Kidney epithelial cell (primary cell): ENCODE data around the gene P3H3. TPM values are rescaled to one million over a fixed set of nuclear protein-coding genes. Genes with fewer than 3 reads are reported as not detected.

ENCODE experiments used
- DNase-seq: peaks from one replicate; pipeline ENCODE4 v3.0.0-alpha.2; 2010; ENCODE audit warnings: low read depth
- H3K27me3 ChIP-seq: 2 replicates; pipeline ENCODE4 v1.6.0; 2011; ENCODE audit warnings: low read length; ENCODE audit not compliant: control insufficient read depth, insufficient read depth
- H3K36me3 ChIP-seq: 2 replicates; pipeline ENCODE4 v1.5.1; 2011; ENCODE audit warnings: low read length; ENCODE audit not compliant: control insufficient read depth, insufficient read depth
- H3K4me3 ChIP-seq: 2 replicates; pipeline ENCODE4 v1.5.1; 2011; ENCODE audit warnings: low read depth, mild to moderate bottlenecking, control low read depth, low read length
- CTCF ChIP-seq: IDR thresholded peaks from 2 replicates; pipeline ENCODE4 v1.5.1; 2011; ENCODE audit warnings: mild to moderate bottlenecking, moderate library complexity, low read length, control low read depth, inconsistent platforms; ENCODE audit not compliant: insufficient read depth, poor library complexity, severe bottlenecking
- total RNA-seq: library from RNA; depleted of rRNA; stranded (reverse); fragments of >200 nt; gene quantifications from 2 replicates; pipeline ENCODE4 v1.2.3, GENCODE V29; 2015

Gene P3H3
- total RNA-seq, 1 donor from 2014 or later, result 21.8 TPM

DNA sequence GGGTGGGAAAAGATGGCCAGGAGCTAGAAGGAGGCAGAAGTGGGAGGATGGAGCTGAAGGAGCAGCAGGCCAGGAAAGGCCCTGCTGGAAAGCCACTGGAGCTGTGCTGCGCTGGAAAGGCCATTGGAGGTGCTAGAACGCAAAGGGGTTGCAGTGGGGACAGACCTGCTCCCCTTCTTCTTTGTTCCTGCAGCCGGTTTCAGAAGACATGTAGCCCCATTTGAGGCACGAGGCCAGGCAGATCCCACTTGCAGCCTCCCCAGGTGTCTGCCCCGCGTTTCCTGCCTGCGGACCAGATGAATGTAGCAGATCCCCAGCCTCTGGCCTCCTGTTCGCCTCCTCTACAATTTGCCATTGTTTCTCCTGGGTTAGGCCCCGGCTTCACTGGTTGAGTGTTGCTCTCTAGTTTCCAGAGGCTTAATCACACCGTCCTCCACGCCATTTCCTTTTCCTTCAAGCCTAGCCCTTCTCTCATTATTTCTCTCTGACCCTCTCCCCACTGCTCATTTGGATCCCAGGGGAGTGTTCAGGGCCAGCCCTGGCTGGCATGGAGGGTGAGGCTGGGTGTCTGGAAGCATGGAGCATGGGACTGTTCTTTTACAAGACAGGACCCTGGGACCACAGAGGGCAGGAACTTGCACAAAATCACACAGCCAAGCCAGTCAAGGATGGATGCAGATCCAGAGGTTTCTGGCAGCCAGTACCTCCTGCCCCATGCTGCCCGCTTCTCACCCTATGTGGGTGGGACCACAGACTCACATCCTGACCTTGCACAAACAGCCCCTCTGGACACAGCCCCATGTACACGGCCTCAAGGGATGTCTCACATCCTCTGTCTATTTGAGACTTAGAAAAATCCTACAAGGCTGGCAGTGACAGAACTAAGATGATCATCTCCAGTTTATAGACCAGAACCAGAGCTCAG, 8.8 kb upstream of the P3H3 start:
- TF ChIP-seq CTCF, result no peak
- no peak for DNase-seq
- Histone ChIP-seq H3K36me3 (no peaks in the 10 kb centered on the region), H3K4me3 (no peak overlapping the region), H3K27me3 (peaks cover 26% of the 10 kb centered on the region)

- no peak for DNase-seq
- TF ChIP-seq CTCF, result no peak
- Histone ChIP-seq H3K27me3 (peaks cover 22% of the 10 kb centered on the region), H3K36me3 (no peaks in the 10 kb centered on the region), H3K4me3 (no peak overlapping the region)
These were observed 8.0 kb upstream of the P3H3 start for GRCh38 chr12:6820166-6820565.

DNA sequence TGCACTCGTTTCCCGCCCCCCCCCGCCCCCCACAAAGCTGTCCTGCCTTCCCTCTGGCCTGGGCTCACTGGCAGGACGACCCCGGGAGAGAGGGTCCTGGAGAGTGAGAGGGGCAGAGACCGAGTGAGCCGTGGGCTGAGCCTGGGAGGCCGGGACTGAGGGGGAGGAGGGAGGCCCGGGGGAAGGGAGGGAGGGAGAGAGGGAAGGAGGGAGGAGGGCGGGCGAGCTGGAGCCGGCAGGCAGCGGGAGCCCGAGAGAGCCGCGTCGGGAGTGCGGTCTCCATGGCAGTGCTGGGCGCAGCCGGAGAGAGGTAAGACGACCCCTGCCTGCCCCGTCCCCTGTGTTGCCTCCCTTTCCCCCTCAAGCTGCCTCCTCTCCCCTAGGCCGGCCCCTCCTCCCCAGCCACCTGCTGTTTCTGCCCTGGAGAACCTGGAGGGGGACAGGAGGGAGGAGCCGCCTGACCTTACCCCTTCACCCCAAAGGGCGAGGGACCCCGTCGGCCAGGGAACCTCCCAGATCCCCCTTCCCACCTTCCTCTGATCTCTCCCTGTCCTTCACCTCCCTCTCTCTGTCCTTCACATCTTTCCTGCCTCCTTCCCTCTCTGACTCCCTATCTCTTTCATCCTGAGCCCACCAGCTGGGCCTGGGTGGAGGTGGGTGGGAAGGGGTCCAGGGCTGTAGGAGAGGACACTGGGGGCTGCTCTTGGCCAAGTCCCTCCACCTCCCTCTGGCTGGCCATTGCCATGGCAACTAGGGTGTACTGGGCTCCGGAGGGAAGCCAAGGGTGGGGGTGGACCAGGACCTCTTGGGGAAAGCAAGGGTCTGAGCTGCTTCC, 6.4 kb upstream of the P3H3 start, which contains the start of gene GPR162:
Gene GPR162, plus strand, starts transcription at position 231 of the 835 bp plus-strand sequence. CDS start 2,078 bp downstream, outside the sequence.
- H3K36me3 ChIP-seq, result no peaks in the 10 kb centered on the region
- no peak for TF ChIP-seq CTCF
- no peak for DNase-seq
- H3K27me3 ChIP-seq, result peaks cover 22% of the 10 kb centered on the region
- H3K4me3 ChIP-seq, result peak within 1 kb of the TSS; percentile 45

GRCh38 chr12:6822426-6823135, 5.6 kb upstream of the P3H3 start:
- H3K27me3 ChIP-seq, result peaks cover 22% of the 10 kb centered on the region
- no peak for DNase-seq

More at GRCh38 chr12:6822426-6823135, 5.6 kb upstream of the P3H3 start:
- no peak for TF ChIP-seq CTCF
- Histone ChIP-seq H3K4me3 (no peak overlapping the region), H3K36me3 (no peaks in the 10 kb centered on the region)
